Measurements from ENCODE around the gene PDE8B.
A peak's percentile ranks its signal among the peaks of the same experiment; 100 is the strongest.

PDE8B gene

DNA sequence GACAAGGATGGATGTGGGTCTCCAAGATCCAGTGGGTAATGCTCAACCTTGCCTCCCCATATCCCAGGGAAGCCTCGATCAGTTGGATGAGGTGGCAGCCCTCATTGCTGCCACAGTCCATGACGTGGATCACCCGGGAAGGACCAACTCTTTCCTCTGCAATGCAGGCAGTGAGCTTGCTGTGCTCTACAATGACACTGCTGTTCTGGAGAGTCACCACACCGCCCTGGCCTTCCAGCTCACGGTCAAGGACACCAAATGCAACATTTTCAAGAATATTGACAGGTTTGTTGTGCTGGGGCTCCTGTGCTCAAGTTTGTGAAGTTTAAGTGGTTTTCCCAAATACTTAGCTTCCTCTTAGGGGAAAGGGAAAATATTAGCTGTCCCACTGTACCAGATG is 207.7 kb downstream of the PDE8B start:
- DNase-seq, result no peak

DNA sequence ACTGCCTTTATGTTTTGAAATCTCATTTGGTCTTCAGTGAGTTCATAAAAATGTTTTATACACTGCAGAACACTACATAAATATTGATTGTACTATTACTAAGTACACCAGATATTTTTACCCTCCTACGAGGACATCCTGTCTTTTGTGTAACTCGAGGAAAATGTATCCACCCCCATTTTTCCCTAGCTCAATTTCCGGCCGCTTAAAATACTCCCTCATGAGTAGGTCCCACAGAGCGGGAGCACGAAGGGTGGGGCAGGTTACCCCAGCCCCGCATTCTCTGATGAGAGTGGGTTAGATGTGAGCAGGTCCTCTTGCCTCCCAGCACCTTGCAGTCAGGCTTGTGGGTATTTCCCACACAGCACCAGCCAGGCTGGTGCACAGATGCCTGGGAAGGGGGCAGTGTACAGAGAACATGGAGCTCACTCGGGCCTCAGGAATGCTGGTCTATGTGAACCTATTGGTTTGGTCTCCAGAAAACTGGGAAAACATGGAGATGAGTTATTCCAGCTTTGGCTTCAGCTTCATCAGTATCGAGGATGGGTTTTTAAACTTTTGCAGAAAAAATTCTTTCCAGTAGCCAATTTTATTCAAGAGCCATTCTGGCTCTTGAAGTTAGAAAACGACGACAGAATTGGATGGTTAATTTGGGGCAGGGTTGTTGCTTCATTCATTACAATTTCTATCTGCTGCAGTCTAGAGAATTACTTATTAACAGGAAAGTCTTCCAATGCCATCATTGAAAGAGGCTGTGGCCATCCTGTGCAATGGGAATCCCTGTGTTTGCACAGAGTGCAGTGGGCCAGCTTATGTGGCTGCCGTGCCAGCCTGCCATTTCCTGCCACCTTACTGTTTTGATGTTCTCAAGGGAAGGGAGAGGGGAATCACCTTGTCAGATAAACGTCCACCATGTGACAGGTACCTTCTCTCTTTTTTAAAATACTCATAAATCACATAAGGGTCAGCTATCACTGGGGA is 208.4 kb downstream of the PDE8B start:
- DNase-seq, result no peak

- DNase-seq, result no peak
These were observed 209.4 kb downstream of the PDE8B start for GRCh38 chr5:77419644-77420582.

DNA sequence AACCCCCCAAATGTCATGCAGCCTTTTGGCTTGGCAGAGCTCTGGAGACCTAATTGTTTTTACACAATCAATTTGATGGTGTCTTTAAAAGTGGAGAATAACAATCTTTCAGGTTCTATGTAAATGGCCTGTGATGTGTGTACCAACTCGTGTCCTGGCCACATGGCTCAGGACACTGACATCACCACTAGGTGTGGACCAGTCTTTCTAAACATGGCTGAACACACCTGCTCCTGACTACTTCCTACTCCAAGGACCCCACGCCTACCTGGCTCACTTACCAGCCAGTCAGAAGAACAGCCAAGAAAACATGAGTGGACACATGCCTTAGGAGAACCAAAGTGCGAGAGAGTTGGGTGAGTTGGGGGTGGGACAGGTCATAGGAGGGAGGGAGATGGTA is 210.5 kb downstream of the PDE8B start:
- DNase-seq, result no peak

- peak; percentile 65 for DNase-seq
These were observed 212.7 kb downstream of the PDE8B start for GRCh38 chr5:77423022-77423750.

DNA sequence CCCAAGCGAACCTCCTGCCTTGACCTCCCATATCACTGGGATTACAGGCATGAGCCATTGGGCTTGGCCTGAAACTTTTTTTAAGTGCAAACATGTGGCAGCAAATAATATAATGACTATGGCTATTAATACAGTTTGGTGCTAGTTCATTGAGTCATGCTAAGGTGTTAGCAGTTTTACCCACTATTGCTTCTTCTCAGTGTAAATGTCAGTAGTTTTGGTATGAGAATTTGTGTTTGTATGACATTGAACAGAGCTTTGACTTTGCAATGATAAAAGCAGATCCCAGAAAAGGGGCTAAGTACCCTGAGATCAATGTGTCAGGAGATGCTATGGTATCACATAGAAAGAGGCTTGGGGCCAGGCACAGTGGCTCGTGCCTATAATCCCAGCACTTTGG is 214.4 kb downstream of the PDE8B start:
- DNase-seq, result no peak

DNA sequence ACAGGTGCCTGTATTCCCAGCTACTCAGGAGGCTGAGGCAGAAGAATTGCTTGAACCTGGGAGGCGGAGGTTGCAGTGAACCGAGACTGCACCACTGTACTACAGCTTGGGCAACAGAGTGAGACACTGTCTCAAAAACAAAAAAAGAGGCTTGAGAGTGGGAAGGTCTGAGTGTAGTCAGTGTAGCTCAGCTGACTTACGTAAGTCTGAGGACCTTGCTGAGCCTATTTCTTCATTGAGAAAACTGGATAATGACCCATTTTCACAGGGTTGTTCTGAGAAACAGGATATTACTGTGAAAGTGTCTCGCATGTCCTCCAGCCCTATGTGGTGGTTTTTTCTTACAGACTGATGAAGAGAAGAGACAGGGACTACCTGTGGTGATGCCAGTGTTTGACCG is 214.9 kb downstream of the PDE8B start:
- no peak for DNase-seq

DNA sequence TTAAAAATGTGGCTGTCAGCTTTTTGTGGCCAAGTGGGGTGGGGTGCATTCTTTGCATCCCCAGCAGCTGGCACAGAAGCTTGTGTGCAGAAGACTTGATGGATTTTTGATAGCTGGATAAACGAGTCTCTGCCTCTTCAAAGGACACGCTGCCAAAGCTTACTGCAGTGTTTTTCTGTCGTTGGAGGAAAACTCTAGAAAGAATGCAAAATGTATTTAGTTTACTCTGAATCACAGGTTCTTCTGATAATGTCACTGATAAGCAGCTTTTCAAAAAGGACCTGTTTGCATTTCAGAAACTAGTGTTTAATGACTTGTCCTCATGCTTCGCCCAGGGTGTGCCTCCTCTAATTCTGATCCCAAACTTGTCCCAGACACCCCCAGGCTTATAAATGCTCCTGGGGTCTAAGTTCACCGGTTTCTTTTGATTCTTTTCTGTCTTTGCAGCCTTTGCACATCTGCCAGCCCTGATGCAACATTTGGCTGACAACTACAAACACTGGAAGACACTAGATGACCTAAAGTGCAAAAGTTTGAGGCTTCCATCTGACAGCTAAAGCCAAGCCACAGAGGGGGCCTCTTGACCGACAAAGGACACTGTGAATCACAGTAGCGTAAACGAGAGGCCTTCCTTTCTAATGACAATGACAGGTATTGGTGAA is 215.6 kb downstream of the PDE8B start:
- DNase-seq, result no peak

DNA sequence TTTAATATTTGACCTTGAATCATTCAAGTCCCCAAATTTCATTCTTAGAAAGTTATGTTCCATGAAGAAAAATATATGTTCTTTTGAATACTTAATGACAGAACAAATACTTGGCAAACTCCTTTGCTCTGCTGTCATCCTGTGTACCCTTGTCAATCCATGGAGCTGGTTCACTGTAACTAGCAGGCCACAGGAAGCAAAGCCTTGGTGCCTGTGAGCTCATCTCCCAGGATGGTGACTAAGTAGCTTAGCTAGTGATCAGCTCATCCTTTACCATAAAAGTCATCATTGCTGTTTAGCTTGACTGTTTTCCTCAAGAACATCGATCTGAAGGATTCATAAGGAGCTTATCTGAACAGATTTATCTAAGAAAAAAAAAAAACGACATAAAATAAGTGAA is 216.2 kb downstream of the PDE8B start:
- DNase-seq, result peak; percentile 81

GRCh38 chr5:77427998-77428397 is 217.5 kb downstream of the PDE8B start:
- peak; percentile 41 for DNase-seq

GRCh38 chr5:77428526-77428925 is 218.0 kb downstream of the PDE8B start:
- no peak for DNase-seq

- peak; percentile 66 for DNase-seq
These were observed 220.2 kb downstream of the PDE8B start for GRCh38 chr5:77430726-77431125.

DNA sequence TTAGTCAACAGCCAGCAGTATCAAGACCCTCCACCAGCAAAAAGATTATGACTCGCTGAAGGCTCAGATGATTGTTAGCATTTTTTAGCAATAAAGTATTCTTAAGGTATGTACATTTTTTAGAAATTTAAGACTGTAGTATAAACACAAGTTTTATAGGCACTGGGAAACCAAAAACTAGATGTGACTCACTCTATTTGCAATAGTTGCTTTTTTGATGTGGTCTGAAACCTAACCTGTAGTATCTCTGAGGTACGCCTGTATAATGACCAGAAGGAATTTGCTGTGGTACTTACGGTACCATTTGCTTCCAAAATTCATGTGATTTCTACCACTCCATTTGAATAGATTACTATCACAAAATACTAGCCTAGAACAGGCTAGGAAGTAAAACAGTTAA is 220.8 kb downstream of the PDE8B start:
- peak; percentile 73 for DNase-seq

DNA sequence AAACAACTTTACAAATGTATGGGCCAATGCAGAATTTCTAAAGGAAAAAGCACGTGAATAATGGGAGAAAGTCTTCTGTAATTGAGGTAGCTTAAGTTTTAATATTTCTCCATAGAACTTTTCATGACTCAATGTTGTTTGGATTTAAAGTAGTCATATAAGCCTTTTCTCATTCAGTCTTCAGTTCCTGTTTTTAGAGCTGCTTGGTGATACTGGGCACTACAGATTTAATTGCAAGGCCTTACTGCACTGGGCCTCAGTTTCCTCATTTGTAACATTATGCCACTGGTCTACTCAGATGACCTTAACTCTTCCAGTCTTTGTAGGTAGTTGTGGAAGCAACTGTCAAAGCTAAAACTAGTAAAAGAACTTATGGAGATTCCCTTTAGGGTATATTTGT is 221.2 kb downstream of the PDE8B start:
- no peak for DNase-seq

DNA sequence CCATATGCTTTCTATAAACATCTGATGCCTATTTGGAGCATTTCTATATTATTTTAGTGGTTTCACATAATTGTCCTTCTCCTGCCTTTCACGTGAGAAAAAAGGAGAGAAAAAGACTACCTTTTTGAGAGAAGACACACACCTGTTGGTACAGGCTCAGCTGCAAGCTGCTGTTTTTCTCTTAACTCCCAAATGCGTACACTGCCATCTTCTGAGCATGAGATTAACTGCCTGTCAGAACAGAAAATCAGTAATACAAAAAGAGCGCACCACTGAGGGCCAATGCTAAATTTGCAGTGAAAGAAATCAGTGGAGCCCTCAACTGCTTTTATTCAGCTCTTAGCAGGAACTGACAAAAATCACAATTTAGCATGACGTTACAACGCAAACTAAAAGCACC is 226.7 kb downstream of the PDE8B start:
- DNase-seq, result peak; percentile 6

GRCh38 chr5:77438071-77438470 is 227.6 kb downstream of the PDE8B start:
- DNase-seq, result no peak

DNA sequence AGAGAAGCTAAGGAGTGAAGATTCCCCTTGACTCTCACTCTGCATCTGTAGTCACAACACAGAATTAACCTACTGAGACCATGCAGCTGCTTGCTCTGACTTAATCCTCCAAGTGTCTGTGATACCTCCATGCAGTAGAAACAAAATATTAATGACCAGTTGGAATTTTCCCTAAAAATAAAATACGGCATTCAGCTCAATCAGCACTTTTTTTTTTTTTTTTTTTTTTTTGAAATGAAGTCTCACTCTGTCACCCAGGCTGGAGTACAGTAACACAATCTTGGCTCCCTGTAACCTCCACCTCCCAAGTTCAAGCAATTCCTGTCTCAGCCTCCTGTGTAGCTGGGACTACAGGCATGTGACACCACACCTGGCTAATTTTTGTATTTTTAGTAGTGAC is 233.2 kb downstream of the PDE8B start:
- no peak for DNase-seq

- no peak for DNase-seq
These were observed 233.9 kb downstream of the PDE8B start for GRCh38 chr5:77444356-77444755.

DNA sequence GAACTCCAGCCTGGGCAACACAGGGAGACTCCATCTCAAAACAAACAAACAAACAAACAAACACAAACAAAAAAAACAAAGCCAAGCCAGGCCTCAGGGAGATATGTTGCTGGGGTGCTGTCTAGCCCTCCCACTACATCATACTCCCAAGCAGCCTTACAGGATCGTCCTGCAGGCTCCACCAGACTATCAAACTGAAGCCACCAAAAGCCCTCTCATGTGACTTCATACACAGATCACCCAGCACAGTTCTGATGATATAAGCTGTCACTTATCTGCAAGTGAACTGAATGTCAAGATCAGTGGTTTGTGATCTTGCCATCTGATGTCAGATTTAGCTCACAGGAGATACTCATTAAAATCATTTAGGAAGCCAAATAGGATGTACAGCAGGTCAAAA is 238.4 kb downstream of the PDE8B start:
- DNase-seq, result no peak

DNA sequence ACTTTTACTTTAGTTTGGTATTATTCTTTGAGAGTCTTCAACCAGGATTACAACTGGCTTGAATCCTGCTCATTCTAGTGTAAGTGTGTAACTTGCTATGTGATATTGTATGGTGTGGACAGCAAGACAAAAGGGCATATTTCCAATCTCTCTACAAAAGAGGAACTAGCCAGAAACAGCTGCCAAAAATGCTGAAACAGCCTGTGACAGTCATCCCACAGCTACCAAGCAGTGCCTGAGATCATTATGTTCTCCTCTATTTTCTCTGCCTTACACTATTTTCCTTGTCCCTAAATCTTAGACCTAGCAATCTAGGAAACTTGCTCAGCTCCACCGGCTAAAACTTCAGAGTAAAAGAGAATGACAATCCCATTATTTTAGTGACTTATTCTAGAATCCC is 238.8 kb downstream of the PDE8B start:
- no peak for DNase-seq

DNA sequence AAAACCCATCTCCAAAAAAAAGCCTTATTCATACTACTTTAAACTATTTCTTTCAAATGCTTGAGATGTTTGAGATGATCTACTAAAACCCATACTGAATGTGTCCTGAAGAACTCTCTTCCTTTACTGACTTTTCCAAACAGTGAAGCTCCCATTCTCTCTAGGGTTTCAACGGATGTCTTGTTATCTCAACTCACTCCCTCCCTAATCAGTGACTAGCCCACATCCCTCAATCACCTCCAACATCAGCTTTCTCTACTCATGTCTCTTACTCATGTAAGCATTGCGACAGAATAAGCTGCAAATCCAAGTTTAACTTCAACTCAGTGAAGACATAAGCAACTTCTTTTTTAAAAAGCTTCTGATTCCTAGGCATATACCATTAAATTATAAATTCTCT is 239.5 kb downstream of the PDE8B start:
- DNase-seq, result peak; percentile 25

GRCh38 chr5:77452351-77452750 is 241.9 kb downstream of the PDE8B start:
- no peak for DNase-seq

All from fibroblast of skin of right biceps (primary cell).